Endothelial cell of umbilical vein (primary cell): ENCODE measurements around the gene PITPNM3. TPM values are rescaled to one million over a fixed set of nuclear protein-coding genes. Genes with fewer than 3 reads are reported as not detected.

Experiments
- BruUV-seq: library from RNA; stranded (reverse); fragments of 400-500 nt; replicated peaks from 2 replicates; lab custom pipeline; 2021; lab: Mats Ljungman, UMichigan
- CTCF ChIA-PET: fragments of 300-600, 350-600 bp; sonication (Branson Sonifier 250); formaldehyde crosslinking; loops from one replicate; lab custom pipeline; 2021; ENCODE audit warnings: antibody characterized with exemption, inconsistent platforms; lab: Charles Lee
- POLR2A ChIA-PET: fragments of 300-600, 350-600 bp; sonication (Branson Sonifier 250); formaldehyde crosslinking; loops from one replicate; lab custom pipeline; 2021; ENCODE audit warnings: antibody characterized with exemption, inconsistent platforms; lab: Charles Lee
- DNase-seq: peaks from one replicate; pipeline ENCODE4 v3.0.0-alpha.2; 2011; ENCODE audit warnings: low read depth, low spot score
- FAIRE-seq: peaks from 2 replicates; lab custom pipeline; 2011; peaks lifted over from hg19 to GRCh38; lab: Jason Lieb, UNC
- H2AFZ ChIP-seq: 2 replicates; pipeline ENCODE4 v1.6.0; 2012; ENCODE audit warnings: low read depth, low read length, control low read depth, inconsistent platforms
- H3K27ac ChIP-seq: 2 replicates; pipeline ENCODE4 v1.5.1; 2011; ENCODE audit warnings: low read depth, mild to moderate bottlenecking, control low read depth, low read length, moderate library complexity; ENCODE audit not compliant: insufficient read depth
- H3K27me3 ChIP-seq, 2 experiments: 2 replicates each; pipeline versions ENCODE4 v1.6.0 to v1.6.1; 2011; ENCODE audit warnings: low read length in 2 of 2, mixed read lengths in 1 of 2; ENCODE audit not compliant: control insufficient read depth in 2 of 2, insufficient read depth in 2 of 2
- H3K36me3 ChIP-seq, 2 experiments: 2 replicates in 1 of 2; 3 replicates in 1 of 2; pipeline ENCODE4 v1.5.1; 2011; ENCODE audit warnings: low read length in 2 of 2, mild to moderate bottlenecking in 1 of 2, moderate library complexity in 1 of 2; ENCODE audit not compliant: control insufficient read depth in 2 of 2, insufficient read depth in 2 of 2; ENCODE audit errors: extremely low read depth in 1 of 2
- H3K4me1 ChIP-seq: 3 replicates; pipeline ENCODE4 v1.5.1; 2011; ENCODE audit warnings: mild to moderate bottlenecking, low read length; ENCODE audit not compliant: control insufficient read depth, insufficient read depth; ENCODE audit errors: extremely low read depth
- H3K4me2 ChIP-seq: 2 replicates; pipeline ENCODE4 v1.6.1; 2011; ENCODE audit warnings: low read length, control low read depth, mixed read lengths; ENCODE audit not compliant: insufficient read depth
- H3K4me3 ChIP-seq, 3 experiments: fragments of 200-600 bp in 1 of 3; sonication (generic), shearing (Covaris generic) in 1 of 3; replicated peaks in 1 of 3; 2 replicates each; pipeline ENCODE4 v1.5.1; 2011 to 2016; ENCODE audit warnings: control low read depth in 3 of 3, low read length in 3 of 3, mild to moderate bottlenecking in 2 of 3, inconsistent platforms in 1 of 3, low read depth in 1 of 3, moderate library complexity in 1 of 3; ENCODE audit not compliant: insufficient read depth in 1 of 3
- H3K79me2 ChIP-seq: 2 replicates; pipeline ENCODE4 v1.6.0; 2012; ENCODE audit warnings: low read length, inconsistent platforms; ENCODE audit not compliant: control insufficient read depth, insufficient read depth
- H3K9ac ChIP-seq: replicated peaks from 2 replicates; pipeline ENCODE3; 2011; ENCODE audit warnings: low read length, control low read depth; ENCODE audit not compliant: insufficient read depth; ENCODE audit errors: extremely low read depth
- H3K9me1 ChIP-seq: replicated peaks from 3 replicates; pipeline ENCODE4 v1.6.0; 2011; ENCODE audit warnings: mild to moderate bottlenecking, low read length; ENCODE audit not compliant: control insufficient read depth, insufficient read depth; ENCODE audit errors: extremely low read depth
- H3K9me3 ChIP-seq: replicated peaks from 2 replicates; pipeline ENCODE4 v1.5.1; 2012; ENCODE audit warnings: low read length, inconsistent platforms; ENCODE audit not compliant: control insufficient read depth, insufficient read depth
- H4K20me1 ChIP-seq: replicated peaks from 2 replicates; pipeline ENCODE3; 2011; ENCODE audit warnings: mild to moderate bottlenecking, low read length; ENCODE audit not compliant: control insufficient read depth, insufficient read depth; ENCODE audit errors: extremely low read depth
- EZH2 ChIP-seq: IDR thresholded peaks from 2 replicates; pipeline ENCODE4 v1.6.1; 2012; ENCODE audit warnings: borderline replicate concordance, low read depth, mild to moderate bottlenecking, moderate library complexity, low read length, inconsistent platforms; ENCODE audit not compliant: severe bottlenecking
- JUN ChIP-seq: IDR thresholded peaks from 2 replicates; pipeline ENCODE4 v1.6.1; 2011; ENCODE audit warnings: borderline replicate concordance, low read depth; ENCODE audit not compliant: insufficient read length, insufficient read depth
- POLR2A ChIP-seq: IDR thresholded peaks from 2 replicates; pipeline ENCODE4 v1.6.1; 2012; ENCODE audit warnings: low read depth, mild to moderate bottlenecking, control low read depth, low read length
- dilution Hi-C: fragments of 300-500 bp; cut with MboI; formaldehyde crosslinking; loops from one replicate; pipeline ENCODE4 v1.15.0; 2019; ENCODE audit warnings: low sequenced_read_pairs; ENCODE audit not compliant: extremely low pct_ligation_motif_present
- intact Hi-C: fragments of 100-400 bp; cut with micrococcal nuclease; formaldehyde crosslinking; loops from one replicate; pipeline ENCODE4 v1.10.0; 2022
- polyA plus RNA-seq, 4 experiments: library from polyadenylated mRNA; depleted of rRNA in 3 of 4; stranded (reverse) in 3 of 4; unstranded in 1 of 4; fragments of >200 nt; gene quantifications; 2 replicates each; pipeline versions ENCODE4 v1.2.1 to v1.2.3, GENCODE V29; 2011 to 2012; ENCODE audit warnings: missing spikeins in 1 of 4
- total RNA-seq: library from RNA; stranded (reverse); gene quantifications from 2 replicates; pipeline ENCODE4 v1.2.3, GENCODE V29; 2021
- TF ChIP-seq, protein P1 (sequence below), 2 donors: IDR thresholded peaks; 1 replicate in 1 of 2; 2 replicates in 1 of 2; pipeline ENCODE4 v1.5.1; 2011; ENCODE audit warnings: low read length in 2 of 2, mild to moderate bottlenecking in 2 of 2, moderate library complexity in 2 of 2, control low read depth in 1 of 2, inconsistent platforms in 1 of 2, low read depth in 1 of 2; ENCODE audit not compliant: insufficient read depth in 1 of 2; ENCODE audit errors: extremely low read depth in 1 of 2

The PITPNM3 gene
- total and polyA plus RNA-seq, 2 donors (not counting 3 experiments of a cell fraction or from before 2014, with no cell fraction given) = 1.0 to 1.9 TPM

DNA sequence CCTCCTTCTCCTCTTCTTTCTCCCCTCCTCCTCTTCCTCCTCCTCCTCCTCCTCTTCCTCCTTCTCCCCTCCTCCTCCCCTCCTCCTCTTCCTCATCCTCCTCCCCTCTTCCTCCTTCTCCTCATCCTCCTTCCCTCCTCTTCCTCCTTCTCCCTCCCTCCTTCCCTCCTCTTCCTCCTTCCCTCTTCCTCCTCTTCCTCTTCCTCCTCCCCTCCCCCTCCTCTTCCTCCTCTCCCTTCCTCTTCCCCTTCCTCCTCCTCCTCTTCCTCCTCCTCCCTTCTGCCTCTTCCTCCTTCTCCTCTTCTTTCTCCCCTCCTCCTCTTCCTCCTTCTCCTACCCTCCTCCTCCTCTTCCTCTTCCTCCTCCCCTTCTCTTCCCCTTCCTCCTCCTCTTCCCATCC is 5.1 kb upstream of the PITPNM3 start:
- H3K27ac ChIP-seq = no peak overlapping the region
- no peaks in the 10 kb centered on the region for H3K9me3 ChIP-seq
- H3K9ac ChIP-seq = no peak overlapping the region
- H2AFZ ChIP-seq = no peak overlapping the region
- no peaks in the 10 kb centered on the region for H3K9me1 ChIP-seq
- dilution Hi-C loops = no loop called here
- DNase-seq = no peak
- CTCF ChIA-PET = no interaction called here
- no TSS peak for BruUV-seq
- H3K27me3 ChIP-seq = no peaks in the 10 kb centered on the region
- no peaks in the 10 kb centered on the region for H3K4me1 ChIP-seq
- POLR2A ChIA-PET = no interaction called here
- H3K79me2 ChIP-seq = no peaks in the 10 kb centered on the region
- intact Hi-C loops = no loop called here
- no peak overlapping the region for H3K4me3 ChIP-seq
- no peaks in the 10 kb centered on the region for H3K36me3 ChIP-seq
- FAIRE-seq = no peak
- no peak overlapping the region for H3K4me2 ChIP-seq
- H4K20me1 ChIP-seq = no peaks in the 10 kb centered on the region
- TF ChIP-seq, protein P1, sequence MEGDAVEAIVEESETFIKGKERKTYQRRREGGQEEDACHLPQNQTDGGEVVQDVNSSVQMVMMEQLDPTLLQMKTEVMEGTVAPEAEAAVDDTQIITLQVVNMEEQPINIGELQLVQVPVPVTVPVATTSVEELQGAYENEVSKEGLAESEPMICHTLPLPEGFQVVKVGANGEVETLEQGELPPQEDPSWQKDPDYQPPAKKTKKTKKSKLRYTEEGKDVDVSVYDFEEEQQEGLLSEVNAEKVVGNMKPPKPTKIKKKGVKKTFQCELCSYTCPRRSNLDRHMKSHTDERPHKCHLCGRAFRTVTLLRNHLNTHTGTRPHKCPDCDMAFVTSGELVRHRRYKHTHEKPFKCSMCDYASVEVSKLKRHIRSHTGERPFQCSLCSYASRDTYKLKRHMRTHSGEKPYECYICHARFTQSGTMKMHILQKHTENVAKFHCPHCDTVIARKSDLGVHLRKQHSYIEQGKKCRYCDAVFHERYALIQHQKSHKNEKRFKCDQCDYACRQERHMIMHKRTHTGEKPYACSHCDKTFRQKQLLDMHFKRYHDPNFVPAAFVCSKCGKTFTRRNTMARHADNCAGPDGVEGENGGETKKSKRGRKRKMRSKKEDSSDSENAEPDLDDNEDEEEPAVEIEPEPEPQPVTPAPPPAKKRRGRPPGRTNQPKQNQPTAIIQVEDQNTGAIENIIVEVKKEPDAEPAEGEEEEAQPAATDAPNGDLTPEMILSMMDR (IDR thresholded peaks at IDR 0.05; ENCODE audit: extremely low read depth in 1 of 2, insufficient read depth in 1 of 2, low read depth in 1 of 2, low read length in 2 of 2) = no peak
- TF ChIP-seq POLR2A = no peak

DNA sequence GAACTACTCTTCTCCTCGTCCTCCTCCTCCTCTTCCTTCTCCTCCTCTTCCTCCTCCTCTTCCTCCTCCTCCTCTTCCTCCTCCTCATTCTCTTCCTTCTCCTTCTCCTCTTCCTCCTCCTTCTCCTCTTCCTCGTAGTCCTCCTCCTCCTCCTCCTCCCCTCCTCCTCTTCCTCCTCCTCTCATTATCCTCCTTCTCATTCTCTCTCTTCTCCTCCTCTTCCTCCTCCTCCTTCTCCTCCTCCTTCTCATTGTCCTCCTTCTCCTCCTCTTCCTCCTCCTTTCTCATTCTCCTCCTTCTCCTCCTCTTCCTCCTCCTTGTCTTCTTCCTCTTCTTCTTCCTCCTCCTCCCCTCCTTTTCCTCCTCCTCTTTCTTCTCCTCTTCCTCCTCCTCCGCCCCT is 4.1 kb upstream of the PITPNM3 start:
- POLR2A ChIA-PET = no interaction called here
- Histone ChIP-seq H3K79me2 (no peaks in the 10 kb centered on the region), H3K4me3 (no peak overlapping the region), H3K27ac (no peak overlapping the region), H3K36me3 (no peaks in the 10 kb centered on the region), H3K4me2 (no peak overlapping the region), H3K4me1 (peaks cover 3% of the 10 kb centered on the region), H3K9me3 (no peaks in the 10 kb centered on the region), H2AFZ (no peak overlapping the region), H3K9ac (no peak overlapping the region), H3K9me1 (no peaks in the 10 kb centered on the region), H4K20me1 (no peaks in the 10 kb centered on the region), H3K27me3 (peaks cover 0 to 2% of the 10 kb centered on the region in 2 experiments)
- no peak for DNase-seq
- FAIRE-seq = no peak
- intact Hi-C loops = no loop called here
- dilution Hi-C loops = no loop called here
- CTCF ChIA-PET = interaction anchor here (1.5 to 2.1 kb wide), 2 partner anchors 14 to 88 kb away, joined by 5 to 11 read pairs; no protein-coding TSS in a partner anchor
- no TSS peak for BruUV-seq
- TF ChIP-seq EZH2 = no peak
- no peak for TF ChIP-seq JUN
